Liver (tissue), 3 donors: ENCODE data around the gene SPHK2.

ENCODE experiments used
- CTCF ChIP-seq: fragments of 150-350 bp; IDR thresholded peaks from 2 replicates; pipeline ENCODE4 v1.5.1; 2017; ENCODE audit warnings: improper control_type of control experiment, low read depth, low read length; ENCODE audit not compliant: missing input control
- GABPA ChIP-seq, 2 donors: IDR thresholded peaks in 1 of 2; conservative IDR thresholded peaks in 1 of 2; 2 replicates each; pipeline ENCODE4 v1.6.1; 2016; ENCODE audit warnings: antibody characterized with exemption in 2 of 2, mild to moderate bottlenecking in 1 of 2, moderate library complexity in 1 of 2
- MAX ChIP-seq: IDR thresholded peaks from 2 replicates; pipeline ENCODE4 v1.6.1; 2016; ENCODE audit warnings: antibody characterized with exemption
- RAD21 ChIP-seq, 2 donors: IDR thresholded peaks; 2 replicates each; pipeline ENCODE4 v1.6.1; 2016; ENCODE audit warnings: antibody characterized with exemption in 2 of 2, mild to moderate bottlenecking in 2 of 2
- SP1 ChIP-seq: IDR thresholded peaks from 2 replicates; pipeline ENCODE4 v1.6.1; 2018; ENCODE audit warnings: antibody characterized with exemption, mild to moderate bottlenecking
- TAF1 ChIP-seq: conservative IDR thresholded peaks from 2 replicates; pipeline ENCODE4 v1.6.1; 2016; ENCODE audit warnings: antibody characterized with exemption, mild to moderate bottlenecking
- YY1 ChIP-seq: IDR thresholded peaks from 2 replicates; pipeline ENCODE4 v1.6.1; 2016; ENCODE audit warnings: antibody characterized with exemption, mild to moderate bottlenecking
- donor health status: healthy.
- donor health status: healthy.

- TF ChIP-seq MAX (no peak), CTCF (no peak), TAF1 (no peak), RAD21 (IDR thresholded peaks at IDR 0.05) (no peak), SP1 (no peak), YY1 (no peak), GABPA (IDR thresholded peaks at IDR 0.05 in 1 of 2, conservative IDR thresholded peaks at IDR 0.05 in 1 of 2) (no peak)
Observed at GRCh38 chr19:48613852-48614435, 5.4 kb upstream of the SPHK2 start.
